Stimulated activated CD8-positive, alpha-beta memory T cell treated with anti-CD3 and anti-CD28 coated beads, Interleukin-7, amount 100 ng/mL, for 48 hours (primary cell): ENCODE results near the gene KLHDC8A.

Source experiments
- DNase-seq, 2 donors: peaks; one replicate each; pipeline ENCODE4 v3.0.0-alpha.2; 2020; ENCODE audit warnings: low read depth in 1 of 2; ENCODE audit errors: extremely low read depth in 1 of 2

KLHDC8A gene

DNA sequence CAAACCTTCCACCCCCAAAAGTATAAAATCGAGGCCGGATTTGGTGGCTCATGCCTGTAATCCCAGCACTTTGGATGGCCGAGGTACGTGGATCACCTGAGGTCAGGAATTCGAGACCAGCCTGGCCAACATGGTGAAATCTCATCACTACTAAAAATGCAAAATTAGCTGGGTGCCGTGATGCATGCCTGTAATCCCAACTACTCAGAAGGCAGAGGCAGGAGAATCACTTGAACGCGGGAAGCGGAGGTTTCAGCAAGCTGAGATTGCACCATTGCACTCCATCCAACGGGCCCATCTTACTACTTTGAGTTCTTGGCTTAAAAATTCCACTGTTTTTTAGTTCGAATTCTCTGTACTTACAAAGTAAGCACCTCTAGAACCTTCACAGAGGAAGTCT lies 11.0 kb downstream of the KLHDC8A start:
- no peak for DNase-seq

- DNase-seq, result no peak
Observed at GRCh38 chr1:205344066-205344928, 12.4 kb downstream of the KLHDC8A start.

GRCh38 chr1:205343431-205344065 lies 13.2 kb downstream of the KLHDC8A start:
- no peak for DNase-seq

DNA sequence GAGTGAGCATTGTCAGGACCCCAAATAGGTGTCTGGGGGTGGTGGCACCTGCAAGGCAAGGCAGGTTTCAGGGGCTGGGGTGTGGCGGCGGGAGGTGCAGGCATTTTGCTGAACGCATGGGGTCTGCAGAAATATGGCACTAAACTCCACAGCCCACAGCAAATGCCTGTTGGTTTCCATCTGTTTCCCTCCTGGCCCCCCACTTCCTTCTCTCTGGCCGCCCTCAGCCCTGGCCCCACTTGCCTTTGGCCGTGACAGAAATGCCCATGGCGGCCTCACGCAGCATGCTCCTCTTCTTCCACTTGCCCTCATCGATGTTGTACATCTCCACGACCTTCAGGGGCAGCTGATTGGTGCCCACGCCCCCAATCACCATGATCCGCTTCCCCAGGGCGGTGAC lies 13.7 kb downstream of the KLHDC8A start:
- no peak for DNase-seq

DNA sequence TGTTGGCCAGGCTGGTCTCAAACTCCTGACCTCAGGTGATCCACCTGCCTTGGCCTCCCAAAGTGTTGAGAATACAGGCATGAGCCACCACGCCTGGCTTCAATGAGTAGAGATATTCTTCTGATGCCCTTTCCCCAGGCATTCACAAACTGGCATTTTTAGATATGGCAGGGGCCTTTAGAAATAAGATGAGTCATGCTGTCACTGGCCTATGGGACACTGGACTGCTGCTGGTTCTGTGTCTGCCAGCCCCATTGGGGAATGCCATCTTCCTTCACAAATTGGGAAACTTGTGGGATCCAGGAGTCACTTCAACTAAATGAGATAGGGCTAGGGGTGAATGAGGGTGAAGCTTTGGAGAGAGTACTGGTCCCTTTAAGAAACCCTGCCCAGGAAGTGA lies 16.0 kb downstream of the KLHDC8A start:
- no peak for DNase-seq

- no peak for DNase-seq
Observed at GRCh38 chr1:205339717-205340116, 17.0 kb downstream of the KLHDC8A start.

GRCh38 chr1:205339197-205339702 lies 17.5 kb downstream of the KLHDC8A start:
- DNase-seq, result no peak

- no peak for DNase-seq
Observed at GRCh38 chr1:205338011-205338410, 18.7 kb downstream of the KLHDC8A start.

GRCh38 chr1:205337481-205337880 lies 19.2 kb downstream of the KLHDC8A start:
- DNase-seq, result no peak

- peak; percentile 54 to 67 for DNase-seq
Observed at GRCh38 chr1:205335692-205336091, 21.0 kb downstream of the KLHDC8A start.

DNA sequence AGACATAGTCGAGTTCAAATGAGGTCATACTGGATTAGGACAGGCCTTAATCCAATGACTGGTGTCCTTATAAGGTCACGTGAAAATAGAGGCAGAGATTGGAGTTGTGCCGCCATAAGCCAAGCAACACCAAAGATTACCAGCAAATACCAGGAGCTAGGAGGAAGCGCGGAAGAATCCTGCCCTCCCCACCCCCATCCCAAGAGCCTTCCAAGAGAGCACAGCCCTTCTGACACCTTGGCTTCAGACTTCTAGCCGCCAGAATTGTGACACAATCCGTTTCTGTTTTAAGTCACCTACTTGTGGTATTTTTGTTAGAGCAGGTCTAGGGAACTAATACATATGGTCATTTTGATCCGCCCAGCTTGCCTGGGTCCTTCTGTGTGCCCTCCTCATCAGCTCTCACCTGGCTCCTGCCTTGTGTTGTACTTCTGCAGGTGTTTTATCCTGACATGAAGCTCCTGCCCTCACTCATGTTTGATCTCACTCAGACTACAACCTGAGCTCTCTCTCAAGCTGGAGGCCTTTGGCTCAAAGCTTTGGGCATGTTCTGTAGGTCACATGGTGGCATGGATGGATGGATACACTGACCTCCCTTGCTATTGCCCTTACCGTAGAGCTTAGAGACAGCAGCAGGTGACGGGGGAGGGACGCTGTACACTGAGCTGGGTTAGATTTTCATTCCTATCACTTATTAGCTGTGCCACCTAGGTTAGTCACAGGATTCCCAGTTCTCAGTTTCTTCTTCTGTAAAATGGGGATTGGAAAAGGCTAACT lies 24.5 kb downstream of the KLHDC8A start:
- no peak for DNase-seq

DNA sequence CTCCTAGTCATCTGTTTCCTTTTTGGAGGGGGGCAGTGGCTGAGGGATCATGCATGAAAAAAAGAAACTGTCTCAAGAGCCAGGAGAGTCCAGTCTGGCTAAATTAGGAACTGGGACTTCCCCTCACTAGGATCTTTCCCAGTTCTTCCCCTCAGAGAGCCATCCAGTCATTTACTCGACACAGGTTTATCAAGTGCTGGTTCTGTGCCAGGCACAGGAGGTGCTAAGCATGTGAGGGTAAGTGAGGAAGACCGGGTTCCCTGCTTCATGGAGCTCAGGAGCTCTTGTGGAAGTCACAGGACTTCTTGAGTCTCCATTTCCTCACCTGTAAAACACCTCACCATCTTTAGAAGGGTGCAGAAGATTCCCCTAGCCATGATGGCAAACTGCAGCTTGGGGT lies 26.6 kb downstream of the KLHDC8A start:
- DNase-seq, result no peak

GRCh38 chr1:205329719-205330118 lies 27.0 kb downstream of the KLHDC8A start:
- DNase-seq, result no peak

DNA sequence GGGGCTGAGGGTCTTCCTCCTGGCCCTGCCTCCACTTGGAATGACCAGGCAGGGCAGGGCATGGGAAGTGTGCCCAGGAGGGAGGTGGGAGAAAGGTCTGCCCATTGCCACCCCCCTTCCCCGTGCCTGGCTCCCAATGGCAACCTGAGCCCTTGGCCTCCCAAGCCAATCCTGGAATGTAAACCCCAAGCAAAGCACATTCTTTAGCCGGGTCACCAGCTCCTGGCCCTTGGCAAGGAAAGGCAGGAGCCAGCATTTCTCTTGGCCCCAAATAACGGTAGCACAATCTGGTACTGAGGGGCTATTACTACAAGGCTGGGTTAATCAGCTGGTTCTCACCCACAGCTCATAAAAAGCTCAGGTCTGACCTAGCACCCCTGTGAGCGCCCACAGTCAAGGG lies 28.2 kb downstream of the KLHDC8A start:
- no peak for DNase-seq

GRCh38 chr1:205326812-205327466 lies 29.8 kb downstream of the KLHDC8A start:
- DNase-seq, result no peak

- DNase-seq, result no peak
Observed at GRCh38 chr1:205325334-205325884, 31.3 kb downstream of the KLHDC8A start.

- DNase-seq, result no peak
Observed at GRCh38 chr1:205324781-205325180, 31.9 kb downstream of the KLHDC8A start.

GRCh38 chr1:205323794-205324193 lies 32.9 kb downstream of the KLHDC8A start:
- DNase-seq, result no peak

- DNase-seq, result no peak
Observed at GRCh38 chr1:205321959-205322283, 34.8 kb downstream of the KLHDC8A start.

GRCh38 chr1:205321162-205321958 lies 35.4 kb downstream of the KLHDC8A start, which contains the start of gene NUAK2:
TSS of gene NUAK2 (minus strand) at chr1:205321745. CDS start at chr1:205321628, 117 bp downstream.
- peak; percentile 62 to 70 for DNase-seq
